ENCODE data around the gene TKT.

- TF ChIP-seq CTCF (IDR thresholded peaks at IDR 0.05 in 2 of 3, conservative IDR thresholded peaks at IDR 0.05 in 1 of 3; ENCODE audit: borderline replicate concordance in 1 of 3, insufficient read depth in 1 of 3, low read depth in 2 of 3, low read length in 2 of 3), result no peak
- TF ChIP-seq ATF3 (IDR thresholded peaks at IDR 0.05), result no peak
- no peak for TF ChIP-seq SRF (IDR thresholded peaks at IDR 0.05; ENCODE audit: low read depth)
- TF ChIP-seq ZNF274 (IDR thresholded peaks at IDR 0.05; ENCODE audit: low read depth, low read length), result no peak
- no peak for TF ChIP-seq EZH2 (IDR thresholded peaks at IDR 0.05)
- TF ChIP-seq RAD21 (IDR thresholded peaks at IDR 0.05; ENCODE audit: low read depth), result no peak
- TF ChIP-seq POLR2A (IDR thresholded peaks at IDR 0.05; ENCODE audit: borderline replicate concordance, extremely low read depth, insufficient read depth, insufficient read length), result no peak
Observed at GRCh38 chr3:53303549-53303948, 47.7 kb upstream of the TKT start.

Data from HCT116 (cell line).